HEK293 (cell line): ENCODE data around the gene SEC61A2.

Experiments
- ELK4 ChIP-seq: IDR thresholded peaks from 2 replicates; pipeline ENCODE4 v1.6.1; 2011; ENCODE audit warnings: mild to moderate bottlenecking, low read depth, low read length, borderline replicate concordance
- GFI1B ChIP-seq: fragments of 450-650 bp; formaldehyde crosslinking; IDR thresholded peaks from 2 replicates; pipeline ENCODE4 v1.5.1; 2016; ENCODE audit warnings: missing biosample characterization, missing genetic modification characterization
- KLF16 ChIP-seq: fragments of 450-650 bp; formaldehyde crosslinking; IDR thresholded peaks from 2 replicates; pipeline ENCODE4 v1.5.1; 2017; ENCODE audit warnings: missing biosample characterization, missing genetic modification characterization
- SP7 ChIP-seq: fragments of 450-650 bp; formaldehyde crosslinking; IDR thresholded peaks from 2 replicates; pipeline ENCODE4 v1.5.1; 2016; ENCODE audit warnings: missing biosample characterization, missing genetic modification characterization
- ZBTB11 ChIP-seq: fragments of 450-650 bp; formaldehyde crosslinking; conservative IDR thresholded peaks from 2 replicates; pipeline ENCODE4 v1.5.1; 2016; ENCODE audit warnings: low read depth, missing biosample characterization, missing genetic modification characterization
- ZBTB26 ChIP-seq: fragments of 450-650 bp; formaldehyde crosslinking; optimal IDR thresholded peaks from 2 replicates; pipeline ENCODE3; 2016; ENCODE audit warnings: missing biosample characterization, mild to moderate bottlenecking, missing genetic modification characterization
- ZNF311 ChIP-seq: fragments of 450-650 bp; formaldehyde crosslinking; IDR thresholded peaks from 2 replicates; pipeline ENCODE4 v1.5.1; 2017; ENCODE audit warnings: missing biosample characterization, missing genetic modification characterization, borderline replicate concordance
- ZNF571 ChIP-seq: fragments of 450-650 bp; formaldehyde crosslinking; IDR thresholded peaks from 2 replicates; pipeline ENCODE4 v1.5.0; 2017; ENCODE audit warnings: missing biosample characterization, missing genetic modification characterization
- ZNF626 ChIP-seq: fragments of 450-650 bp; sonication (Bioruptor Pico); formaldehyde crosslinking; IDR thresholded peaks from 2 replicates; pipeline ENCODE4 v1.5.1; 2018; ENCODE audit warnings: missing biosample characterization, missing genetic modification characterization, inconsistent platforms
- ZNF639 ChIP-seq: fragments of 450-650 bp; formaldehyde crosslinking; IDR thresholded peaks from 2 replicates; pipeline ENCODE4 v1.5.1; 2016; ENCODE audit warnings: missing biosample characterization, missing genetic modification characterization
- ZNF670 ChIP-seq: fragments of 450-650 bp; formaldehyde crosslinking; IDR thresholded peaks from 2 replicates; pipeline ENCODE4 v1.5.1; 2016; ENCODE audit warnings: missing biosample characterization, missing genetic modification characterization, low read depth
- ZNF776 ChIP-seq: fragments of 450-650 bp; formaldehyde crosslinking; IDR thresholded peaks from 2 replicates; pipeline ENCODE4 v1.5.0; 2017; ENCODE audit warnings: missing biosample characterization, missing genetic modification characterization, borderline replicate concordance
- TF ChIP-seq, protein P1 (sequence below): fragments of 450-650 bp; formaldehyde crosslinking; IDR thresholded peaks from 2 replicates; pipeline ENCODE4 v1.5.1; 2016; ENCODE audit warnings: missing biosample characterization, missing genetic modification characterization

- TF ChIP-seq, protein P1, sequence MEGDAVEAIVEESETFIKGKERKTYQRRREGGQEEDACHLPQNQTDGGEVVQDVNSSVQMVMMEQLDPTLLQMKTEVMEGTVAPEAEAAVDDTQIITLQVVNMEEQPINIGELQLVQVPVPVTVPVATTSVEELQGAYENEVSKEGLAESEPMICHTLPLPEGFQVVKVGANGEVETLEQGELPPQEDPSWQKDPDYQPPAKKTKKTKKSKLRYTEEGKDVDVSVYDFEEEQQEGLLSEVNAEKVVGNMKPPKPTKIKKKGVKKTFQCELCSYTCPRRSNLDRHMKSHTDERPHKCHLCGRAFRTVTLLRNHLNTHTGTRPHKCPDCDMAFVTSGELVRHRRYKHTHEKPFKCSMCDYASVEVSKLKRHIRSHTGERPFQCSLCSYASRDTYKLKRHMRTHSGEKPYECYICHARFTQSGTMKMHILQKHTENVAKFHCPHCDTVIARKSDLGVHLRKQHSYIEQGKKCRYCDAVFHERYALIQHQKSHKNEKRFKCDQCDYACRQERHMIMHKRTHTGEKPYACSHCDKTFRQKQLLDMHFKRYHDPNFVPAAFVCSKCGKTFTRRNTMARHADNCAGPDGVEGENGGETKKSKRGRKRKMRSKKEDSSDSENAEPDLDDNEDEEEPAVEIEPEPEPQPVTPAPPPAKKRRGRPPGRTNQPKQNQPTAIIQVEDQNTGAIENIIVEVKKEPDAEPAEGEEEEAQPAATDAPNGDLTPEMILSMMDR (tag by site-specific recombination): no peak
- TF ChIP-seq SP7 (tag by site-specific recombination) (no peak), ZNF776 (tag by site-specific recombination) (no peak), ZNF670 (no peak), ELK4 (no peak), ZBTB26 (tag by site-specific recombination) (no peak), ZNF571 (no peak), ZNF311 (tag by site-specific recombination) (no peak), ZBTB11 (tag by site-specific recombination) (no peak), KLF16 (tag by site-specific recombination) (no peak), GFI1B (tag by site-specific recombination) (no peak), ZNF639 (tag by site-specific recombination) (no peak), ZNF626 (no peak)
Observed at GRCh38 chr10:12165036-12165435, 35.6 kb downstream of the SEC61A2 start.
